HG03520 (cell line): Measurements from ENCODE around the gene FAM168A.
A peak's percentile ranks its signal among the peaks of the same experiment; 100 is the strongest.

Source experiments
- ATAC-seq: cut with Tn5 transposase; IDR thresholded peaks from one replicate; pipeline ENCODE4 v1.9.1; 2021; ENCODE audit warnings: mild to moderate bottlenecking, moderate library complexity; ENCODE audit not compliant: unreplicated experiment

FAM168A gene

DNA sequence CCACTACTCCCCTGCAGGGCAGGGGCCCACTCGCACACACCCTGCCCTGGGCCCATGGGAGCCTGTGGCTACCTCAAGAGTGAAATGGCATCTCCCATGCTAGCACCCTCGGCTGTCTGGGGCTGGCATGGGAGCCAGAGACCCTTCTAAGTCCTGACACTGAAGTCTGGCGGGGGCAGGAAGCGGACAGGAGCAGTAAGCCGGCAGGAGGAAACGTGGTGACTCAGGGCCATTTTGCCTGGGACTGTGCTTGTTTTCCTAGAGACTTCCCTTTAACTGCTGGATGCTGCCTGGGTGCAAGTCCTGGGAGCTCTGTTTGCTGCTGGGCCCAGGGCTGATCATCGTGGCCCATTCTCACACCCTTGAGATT lies 204.9 kb downstream of the FAM168A start:
- no peak for ATAC-seq

DNA sequence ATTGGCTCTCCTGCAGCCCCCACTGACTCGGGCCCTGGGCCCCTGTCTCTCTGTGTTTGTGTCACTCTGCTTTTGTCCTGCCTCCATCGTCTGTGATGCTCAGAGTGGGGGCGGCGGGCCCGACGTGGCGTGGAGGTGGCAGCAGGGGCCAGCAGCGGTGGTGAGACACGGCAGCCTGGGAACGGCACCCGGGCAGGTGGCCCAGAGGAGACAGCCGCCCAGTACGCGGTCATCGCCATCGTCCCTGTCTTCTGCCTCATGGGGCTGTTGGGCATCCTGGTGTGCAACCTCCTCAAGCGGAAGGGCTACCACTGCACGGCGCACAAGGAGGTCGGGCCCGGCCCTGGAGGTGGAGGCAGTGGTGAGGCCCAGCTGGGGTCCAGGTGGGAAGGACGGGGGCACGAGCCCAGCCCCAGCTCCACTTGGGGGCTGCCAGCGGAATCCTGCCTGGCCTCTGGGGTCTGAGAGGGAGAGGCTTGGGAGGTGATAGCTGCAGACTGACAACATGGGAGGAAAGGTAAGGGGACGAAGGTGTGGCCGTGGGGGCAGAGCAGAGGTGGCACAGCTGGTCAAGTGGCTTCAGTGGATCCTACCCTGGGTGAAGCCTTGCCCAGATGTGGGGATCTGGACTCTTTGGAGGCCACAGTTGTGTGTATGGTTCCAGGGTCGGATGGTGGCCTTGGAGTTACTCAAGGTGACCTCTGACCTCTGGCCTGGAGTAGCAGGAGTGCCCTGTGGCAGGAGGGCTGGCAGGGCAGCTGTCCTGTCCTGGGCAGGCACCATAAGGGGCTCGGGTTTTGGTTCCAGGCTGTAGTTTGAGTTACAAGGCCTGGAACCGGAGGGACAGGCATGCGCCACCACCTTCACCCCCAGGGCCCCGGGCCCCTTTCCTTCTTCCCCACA lies 205.6 kb downstream of the FAM168A start:
- ATAC-seq: no peak

DNA sequence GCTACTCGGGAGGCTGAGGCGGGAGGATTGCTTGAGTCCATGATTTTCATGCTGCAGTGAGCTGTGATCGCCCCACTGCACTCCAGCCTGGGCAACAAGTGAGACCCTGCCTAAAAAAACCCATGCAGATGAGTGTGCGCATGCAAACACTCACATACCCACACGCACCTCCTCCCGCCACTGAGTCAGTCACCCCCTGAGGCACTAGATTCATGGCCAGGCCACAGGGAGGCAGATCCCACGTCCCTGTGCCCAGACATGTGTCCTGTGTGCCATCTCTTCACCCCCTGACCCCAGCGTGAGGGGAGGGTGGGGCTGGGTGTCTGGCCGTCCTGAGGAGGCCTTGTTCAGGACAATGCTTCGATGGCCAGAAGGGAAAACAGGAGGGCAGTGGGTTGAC lies 206.2 kb downstream of the FAM168A start:
- no peak for ATAC-seq

DNA sequence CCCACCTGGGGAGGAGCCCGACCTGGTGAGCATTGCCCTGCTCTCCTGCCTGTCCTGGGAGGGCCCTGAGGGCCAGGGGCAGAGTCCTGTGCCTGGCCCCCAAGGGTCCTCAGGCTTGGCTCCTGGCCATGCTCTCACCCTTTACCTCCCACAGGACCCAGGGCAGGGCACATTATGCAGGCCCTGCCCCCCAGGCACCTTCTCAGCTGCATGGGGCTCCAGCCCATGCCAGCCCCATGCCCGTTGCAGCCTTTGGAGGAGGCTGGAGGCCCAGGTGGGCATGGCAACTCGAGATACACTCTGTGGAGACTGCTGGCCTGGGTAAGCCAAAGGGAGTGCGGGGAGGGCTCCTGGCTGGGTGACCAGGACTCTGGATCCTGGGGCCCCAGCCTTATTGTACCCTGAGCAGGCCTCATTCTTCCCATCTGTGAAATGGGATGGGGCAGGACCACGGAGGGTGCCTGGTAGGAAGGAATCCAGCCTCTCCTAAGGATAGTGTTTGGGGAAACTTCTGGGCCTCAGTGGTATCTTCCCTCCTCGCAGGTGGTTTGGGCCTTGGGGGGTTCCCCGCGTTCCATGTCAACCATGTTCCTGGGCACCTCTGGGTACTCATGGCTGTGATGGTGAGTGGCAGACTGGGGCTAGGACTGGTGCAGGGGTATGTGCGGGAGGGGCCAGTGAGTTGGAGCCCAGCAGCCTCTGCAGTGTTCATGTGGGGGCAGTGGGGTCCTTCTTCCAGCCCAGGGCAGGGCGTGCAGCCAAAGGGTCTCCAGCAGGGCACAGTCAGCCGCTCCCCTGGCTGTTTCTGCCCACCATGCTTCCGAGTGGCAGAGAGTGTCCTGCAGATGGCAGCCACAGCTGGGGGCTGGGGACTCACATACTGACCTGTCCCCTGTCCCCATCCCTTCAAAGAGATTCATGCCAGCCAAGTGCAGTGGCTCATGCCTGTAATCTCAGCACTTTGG lies 207.0 kb downstream of the FAM168A start:
- no peak for ATAC-seq

DNA sequence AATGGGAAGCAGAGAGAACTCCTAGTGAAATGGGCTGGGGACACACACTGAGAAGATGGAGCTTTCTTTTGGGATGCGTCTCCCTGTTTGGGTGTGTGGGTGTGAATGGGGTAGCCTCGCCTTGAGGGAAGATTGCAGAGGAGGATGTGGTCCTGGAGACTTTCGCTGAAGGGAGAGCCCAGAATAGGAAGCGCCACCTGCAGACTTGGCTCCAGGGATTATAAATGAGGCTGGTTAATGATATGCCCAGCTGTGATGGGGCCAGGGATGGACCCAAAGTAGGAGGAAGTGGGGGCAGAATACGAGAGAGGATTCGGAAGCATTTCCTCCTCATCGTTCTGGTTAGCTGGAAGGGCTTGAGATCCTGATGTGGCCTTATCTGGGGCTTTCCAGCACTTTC lies 208.0 kb downstream of the FAM168A start:
- no peak for ATAC-seq

DNA sequence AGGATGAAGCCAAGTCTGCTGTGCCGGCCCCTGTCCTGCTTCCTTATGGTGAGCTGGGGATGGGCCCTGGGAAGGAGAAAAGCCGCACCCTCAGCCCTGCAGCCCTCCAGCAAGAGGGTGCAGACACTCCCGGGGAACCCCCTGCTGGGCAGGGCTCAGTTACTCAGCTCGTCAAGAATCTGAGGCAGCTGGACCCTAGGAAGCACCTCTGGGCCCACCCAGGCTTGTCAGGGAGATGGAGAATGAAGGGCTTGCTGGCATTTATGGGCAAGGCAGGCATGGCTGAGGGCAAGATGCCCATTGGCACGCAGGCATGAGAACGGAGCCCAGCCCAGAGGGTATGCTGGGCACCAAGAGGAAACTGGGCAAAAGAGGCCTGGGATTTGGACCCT lies 208.8 kb downstream of the FAM168A start:
- ATAC-seq: no peak

DNA sequence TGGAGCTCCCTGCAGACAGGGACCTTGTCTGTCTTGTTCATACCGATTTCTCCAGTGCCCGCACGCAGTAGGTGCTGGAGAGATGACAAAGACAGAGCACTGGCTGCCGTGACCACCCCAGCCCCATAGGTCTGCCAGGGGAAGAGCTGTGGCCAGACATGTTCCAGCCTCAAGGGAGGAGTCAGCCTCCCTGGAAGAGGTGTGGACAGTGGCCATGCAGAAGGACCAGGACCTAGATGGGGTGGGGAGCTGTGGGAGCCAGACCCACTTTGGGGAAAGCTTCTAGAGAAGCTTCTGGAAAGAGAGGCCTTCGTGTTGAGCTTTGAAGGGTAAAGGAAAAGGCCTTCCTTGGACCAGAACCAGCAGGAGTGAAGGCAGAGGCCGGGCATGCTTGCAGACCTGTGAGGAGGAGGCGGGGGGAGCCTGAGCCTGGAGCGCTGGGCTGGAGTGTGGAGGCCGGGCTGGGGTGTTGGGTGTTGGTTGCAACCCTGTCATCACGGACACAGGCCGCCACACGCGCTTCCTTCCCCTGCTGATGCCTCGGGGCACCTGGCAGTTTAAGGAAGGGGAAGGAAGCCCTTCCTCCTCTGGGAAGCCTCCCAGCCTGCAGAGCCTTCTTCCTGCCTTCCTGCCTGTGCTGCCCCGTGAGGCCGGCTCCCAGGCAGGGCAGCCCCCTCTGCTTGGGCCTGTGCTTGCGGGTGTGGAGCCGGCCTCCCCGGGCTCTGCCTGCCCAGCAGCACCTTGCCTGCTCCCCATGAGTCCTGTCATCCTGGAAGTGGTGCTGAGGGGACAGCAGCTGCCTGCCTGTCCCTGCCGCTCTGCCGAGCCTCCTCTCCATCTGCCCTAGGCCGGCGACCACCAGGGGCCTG lies 209.4 kb downstream of the FAM168A start:
- ATAC-seq: no peak

DNA sequence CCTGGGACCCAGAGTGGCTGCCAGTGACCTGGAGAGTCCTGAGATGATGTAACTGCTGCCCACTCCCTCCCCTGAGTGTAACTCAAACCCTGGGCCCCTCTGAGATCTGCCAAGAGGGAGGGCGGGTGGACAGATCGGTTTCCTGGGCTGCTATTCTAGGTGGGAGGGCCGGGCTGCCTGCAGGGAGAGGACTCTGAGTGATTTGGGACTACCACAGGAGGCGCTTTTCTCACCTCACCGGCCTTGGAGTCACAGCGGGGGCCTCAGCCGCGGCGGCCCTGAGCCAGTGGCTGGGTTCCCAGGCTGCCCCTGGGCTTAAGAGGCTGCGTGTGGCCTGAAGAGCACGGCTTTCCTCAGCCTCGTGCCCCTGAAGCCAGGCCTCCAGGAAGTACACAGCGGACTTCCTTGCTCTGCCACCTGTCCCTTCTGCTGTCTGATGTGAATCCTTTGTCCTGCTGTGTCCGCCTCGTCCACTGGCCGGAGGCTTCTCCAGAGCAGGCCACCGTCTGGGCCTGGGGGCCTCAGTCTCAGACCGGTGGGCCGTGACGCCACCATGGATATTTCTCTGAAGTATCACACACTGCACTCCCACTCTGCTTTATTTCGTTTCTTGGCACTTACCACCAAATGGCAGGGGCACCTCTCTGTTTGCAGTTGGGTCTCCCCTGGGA lies 210.2 kb downstream of the FAM168A start:
- ATAC-seq: no peak

DNA sequence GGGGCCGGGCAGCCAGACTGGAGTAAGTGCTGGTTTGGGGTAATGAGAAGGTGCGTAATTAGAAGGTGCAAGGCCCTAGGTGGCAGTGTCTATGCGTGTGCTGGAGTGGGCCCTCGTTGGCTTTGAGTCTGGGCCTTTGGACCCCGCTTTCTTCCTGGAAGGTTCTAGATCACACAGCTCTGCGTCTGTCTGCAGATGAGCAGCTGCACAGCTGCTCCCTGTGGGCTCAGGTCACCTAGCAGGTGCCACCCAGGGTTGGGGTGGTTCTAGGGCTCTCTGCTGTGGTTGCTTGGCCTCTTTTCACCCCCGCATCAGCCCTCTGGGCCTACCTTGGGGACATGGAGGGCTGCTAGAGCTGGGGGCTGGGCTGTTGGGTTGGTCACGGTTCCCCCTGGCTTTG lies 211.4 kb downstream of the FAM168A start:
- ATAC-seq: no peak

DNA sequence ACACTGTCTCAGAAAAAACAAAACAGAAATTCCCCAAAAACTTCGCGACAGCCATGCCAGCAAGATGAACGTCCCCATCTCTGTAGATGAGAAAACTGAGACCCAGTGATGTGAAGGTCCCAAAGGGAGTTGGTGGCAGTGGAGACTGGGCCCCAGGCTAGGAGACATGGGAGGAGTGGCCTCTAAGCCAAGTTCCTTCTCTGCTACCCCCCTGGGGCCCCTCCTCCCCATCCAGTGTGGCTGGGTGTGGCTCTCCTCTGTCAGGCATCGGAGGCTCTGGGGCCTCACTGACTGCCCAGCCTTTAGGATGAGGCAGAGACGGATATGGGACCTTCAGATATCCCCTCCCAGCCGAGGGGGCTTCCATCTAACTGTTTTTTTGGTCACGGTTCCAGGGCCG lies 211.9 kb downstream of the FAM168A start:
- no peak for ATAC-seq

DNA sequence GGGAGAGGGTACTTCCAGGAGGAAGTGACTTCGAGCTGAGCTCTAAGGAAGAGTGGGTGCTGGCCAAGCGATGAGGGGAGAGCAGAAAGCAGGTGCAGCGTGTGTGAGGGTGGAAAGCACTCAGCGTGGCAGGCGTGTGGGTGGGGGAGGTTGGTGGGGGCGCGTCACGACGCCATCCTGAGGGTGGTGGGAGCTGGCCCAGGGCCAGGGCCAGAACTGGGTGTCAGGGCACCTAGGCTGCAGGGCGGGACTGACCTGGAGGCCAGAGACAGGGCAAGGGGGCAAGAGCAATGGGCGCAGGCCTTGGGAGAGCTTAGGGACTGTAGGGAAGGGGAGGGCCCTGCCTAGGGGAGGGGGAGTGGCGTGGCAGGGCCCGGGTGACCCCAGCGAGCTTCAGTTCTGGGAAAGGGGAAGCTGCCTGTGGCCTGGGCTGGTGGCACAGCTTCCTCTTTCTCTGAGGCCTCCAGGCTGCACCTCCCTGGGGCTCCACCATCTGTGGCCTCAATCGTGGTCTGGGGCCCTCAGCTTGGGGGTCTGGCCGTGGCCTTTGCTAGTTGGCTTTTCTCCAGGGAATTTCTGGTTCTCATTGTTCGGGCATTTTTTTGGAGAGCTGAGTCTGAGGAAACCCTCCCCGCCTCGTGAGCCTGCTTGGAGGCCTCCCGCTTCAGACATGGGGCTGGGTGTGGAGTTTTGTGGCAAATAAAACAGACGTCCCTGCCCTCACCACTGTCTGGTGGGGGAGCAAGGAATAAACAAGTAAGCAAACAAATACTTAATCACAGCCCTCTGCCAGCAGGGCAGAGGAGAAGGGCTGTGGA lies 212.8 kb downstream of the FAM168A start:
- ATAC-seq: peak; percentile 40

DNA sequence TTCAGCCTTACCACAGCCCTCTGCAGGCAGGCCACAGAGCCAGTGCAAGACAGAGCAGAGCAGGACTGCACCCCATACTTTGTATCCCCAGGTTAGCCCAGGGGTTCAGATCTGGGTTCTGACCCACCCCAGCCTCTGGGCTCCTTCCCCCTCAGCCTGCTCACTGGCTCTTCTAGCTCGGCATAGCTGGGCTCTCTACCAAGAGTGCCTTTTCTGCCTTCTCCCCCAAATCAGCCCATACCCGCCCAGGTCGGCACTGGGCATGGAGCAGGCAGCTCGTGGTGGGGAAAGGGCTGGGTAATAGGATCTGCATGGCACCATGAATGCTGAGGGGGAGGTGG lies 213.4 kb downstream of the FAM168A start:
- ATAC-seq: no peak

DNA sequence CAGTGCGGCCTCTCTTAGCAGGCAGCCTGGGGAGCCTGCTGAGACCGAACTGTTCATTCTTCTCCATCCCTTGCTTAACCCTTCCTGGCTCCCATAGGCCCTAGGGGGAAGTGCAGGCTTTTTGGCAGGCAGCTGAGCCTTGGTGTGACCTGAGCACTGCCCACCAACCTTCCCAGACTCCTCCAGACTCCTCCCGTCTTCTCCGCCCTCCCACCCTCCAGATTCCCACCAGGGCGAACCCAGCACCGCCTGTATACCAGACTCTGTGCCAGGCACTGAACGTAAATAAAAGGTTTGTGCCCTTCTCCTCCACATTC lies 213.8 kb downstream of the FAM168A start:
- ATAC-seq: no peak

DNA sequence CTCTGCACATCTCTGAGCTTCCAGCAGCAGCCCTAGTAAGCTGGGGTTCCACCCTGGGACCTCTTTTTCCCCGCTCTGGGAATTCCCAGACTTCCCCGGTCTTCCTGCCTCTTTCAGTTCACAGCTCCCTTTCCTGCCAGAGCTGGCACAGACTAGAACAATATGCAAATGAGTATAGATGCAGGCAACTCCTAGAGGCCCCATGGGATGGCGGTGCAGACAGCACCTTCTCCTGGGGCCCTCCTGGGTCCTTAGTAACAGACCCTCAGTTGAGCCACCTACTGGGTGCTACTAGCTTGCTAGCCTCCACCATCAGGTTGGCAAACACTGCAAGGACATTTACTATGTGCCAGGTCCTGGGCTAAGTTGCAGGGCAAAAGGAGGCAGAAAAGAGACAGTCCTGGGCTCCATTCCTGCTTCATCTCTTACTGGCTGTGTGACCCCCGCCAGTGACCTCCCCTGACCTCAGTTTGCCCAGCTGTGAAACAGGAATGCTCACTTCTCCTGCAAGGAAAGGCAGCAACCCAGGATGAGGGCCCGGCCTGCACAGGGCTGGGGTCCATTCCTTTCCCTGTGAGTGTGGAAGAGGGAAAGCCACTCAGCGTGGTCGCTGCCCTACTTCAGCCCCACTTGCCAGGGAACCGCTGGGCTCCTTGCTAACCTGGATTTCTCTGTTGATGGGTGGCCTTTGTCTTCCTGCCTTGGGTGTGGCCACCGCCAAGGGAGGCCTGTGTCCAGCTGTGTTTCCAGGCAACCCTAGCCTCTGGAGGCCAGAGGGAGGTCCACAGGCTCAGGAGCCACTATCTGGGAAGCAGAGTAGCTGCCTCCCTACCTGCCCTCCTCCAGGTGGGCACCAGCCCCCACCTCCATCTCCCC lies 214.4 kb downstream of the FAM168A start:
- no peak for ATAC-seq

DNA sequence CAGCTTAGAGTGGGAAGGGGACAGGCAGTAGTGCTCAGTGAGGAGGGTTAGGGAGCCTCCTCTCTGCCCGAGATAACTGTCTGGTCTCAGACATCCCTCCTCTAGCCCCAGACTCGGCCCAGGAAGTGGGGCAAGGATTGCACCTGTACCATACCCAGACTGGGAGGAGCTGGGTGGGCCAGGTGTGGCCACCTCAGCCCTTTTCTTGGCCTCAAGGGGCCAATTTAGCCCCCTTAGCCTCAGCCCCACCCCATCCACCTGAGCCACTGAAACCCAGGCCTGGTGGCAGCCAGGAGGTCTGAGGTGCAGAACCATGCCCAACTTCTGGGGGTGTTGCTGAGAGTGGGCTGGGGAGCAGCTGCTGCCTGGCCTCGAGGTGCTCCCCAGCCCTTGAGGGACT lies 215.2 kb downstream of the FAM168A start:
- ATAC-seq: no peak

DNA sequence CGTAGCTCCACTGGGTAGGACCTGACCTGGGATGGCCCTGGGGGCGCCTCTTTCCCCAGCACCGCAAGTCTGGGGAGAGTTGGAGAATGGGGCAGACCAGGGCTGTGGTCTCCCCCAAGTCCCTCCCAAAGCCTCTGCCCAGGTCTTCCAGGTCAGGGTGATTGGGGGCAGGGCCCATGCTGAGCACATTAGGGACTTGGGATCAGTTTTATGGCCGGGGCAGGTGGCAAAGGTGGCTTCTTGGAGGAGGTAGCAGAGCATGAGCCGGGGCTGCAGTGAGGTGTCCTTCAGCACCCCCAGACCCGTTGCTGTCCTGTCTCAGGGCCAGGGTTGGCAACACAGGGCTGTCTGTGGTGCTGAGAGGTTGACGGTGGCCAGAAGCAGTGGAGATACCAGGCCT lies 215.7 kb downstream of the FAM168A start:
- no peak for ATAC-seq

DNA sequence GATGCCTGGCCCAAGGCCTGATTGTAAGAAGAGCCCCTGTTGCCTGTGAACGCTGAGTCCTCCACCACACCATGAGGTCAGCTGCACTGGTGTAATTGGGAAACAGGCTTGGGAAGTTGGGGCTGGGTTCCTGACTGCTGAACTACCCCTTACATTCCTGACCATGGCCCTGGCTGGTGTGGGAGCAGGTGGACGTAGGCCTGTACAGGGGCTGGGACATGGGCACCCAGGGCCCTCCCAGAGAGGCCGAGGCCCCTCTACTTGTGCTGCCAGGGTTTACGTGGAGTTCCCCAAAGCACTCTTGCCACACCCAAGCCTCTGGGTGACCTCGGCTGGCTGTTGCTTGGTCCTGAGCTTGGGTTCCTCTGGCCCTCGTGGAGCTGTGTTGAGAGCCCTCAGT lies 216.3 kb downstream of the FAM168A start:
- ATAC-seq: no peak

DNA sequence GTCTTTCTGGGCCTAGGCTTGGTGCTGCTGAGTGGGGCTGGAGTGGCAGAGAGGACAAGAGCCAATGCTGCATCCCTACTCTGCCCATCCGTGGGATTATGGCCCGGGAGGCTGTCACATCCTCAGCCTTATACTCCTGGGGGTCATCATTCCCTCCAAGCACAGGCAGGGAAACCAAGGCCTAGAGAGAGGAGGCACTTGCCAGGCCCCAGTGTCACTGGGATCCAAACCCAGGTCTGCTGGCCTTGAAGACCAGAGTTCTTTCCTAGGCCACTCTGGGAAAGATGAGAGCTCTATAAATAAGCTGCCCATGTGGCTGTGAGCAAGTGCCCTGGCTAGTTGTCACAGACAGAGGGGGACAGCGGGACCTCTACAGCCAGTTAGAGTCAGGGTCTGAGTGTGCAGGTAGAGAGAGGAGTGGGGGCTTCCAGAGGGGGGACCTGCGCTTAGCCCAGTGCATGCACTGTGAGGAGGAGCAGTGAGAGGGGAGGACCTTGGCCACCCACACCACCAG lies 217.0 kb downstream of the FAM168A start:
- ATAC-seq: no peak

DNA sequence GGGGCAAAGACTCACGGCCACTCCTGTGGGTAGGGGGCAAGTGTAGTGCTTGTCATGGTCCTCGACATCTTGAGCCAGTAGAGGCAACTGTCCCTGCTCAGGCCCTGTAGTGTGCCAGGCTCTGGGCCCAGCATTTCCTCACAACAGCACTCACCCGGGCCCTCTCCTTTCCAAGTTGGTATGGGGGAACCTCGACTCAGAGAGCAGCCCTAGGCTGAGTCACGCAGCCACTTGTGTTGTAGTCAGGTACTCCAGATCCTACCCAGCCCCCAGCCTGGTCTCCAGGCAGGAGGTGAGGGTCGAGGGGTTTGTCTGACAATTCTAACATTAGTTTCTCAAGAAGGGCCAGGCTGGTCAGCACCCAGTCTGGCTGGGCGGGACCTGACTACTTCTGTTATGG lies 217.6 kb downstream of the FAM168A start:
- ATAC-seq: no peak
